Measurements from ENCODE around the gene DRD4. TPM values are rescaled to one million over a fixed set of nuclear protein-coding genes. Genes with fewer than 3 reads are reported as not detected.

DRD4 gene
- total RNA-seq, 2 experiments from 2014 or later: 0.70 to 0.82 TPM

DNA sequence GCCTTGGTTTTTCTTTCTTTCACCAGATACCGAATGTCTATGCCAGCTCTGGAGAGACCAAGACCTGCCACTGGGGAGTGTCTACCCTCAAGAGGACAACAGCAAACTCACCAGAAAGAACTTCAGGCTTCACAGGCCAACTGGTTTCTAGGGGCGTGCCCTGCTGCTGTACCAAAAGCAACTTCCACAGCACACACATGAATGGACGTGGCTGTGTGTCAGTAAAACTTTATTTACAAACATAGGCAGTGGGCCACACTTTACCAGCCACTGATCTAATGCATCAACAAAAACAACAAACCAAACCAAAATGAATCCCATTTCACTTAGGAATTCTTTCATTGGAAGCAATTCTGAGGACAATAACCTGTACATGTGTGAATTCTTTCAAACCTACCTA is 41.2 kb downstream of the DRD4 start:
- no peak overlapping the region for H3K4me3 Mint-ChIP-seq
- no peaks in the 10 kb centered on the region for H3K27me3 ChIP-seq (ENCODE audit: control insufficient read depth in 1 of 2, insufficient read depth in 2 of 2, low read length in 2 of 2)
- no peaks in the 10 kb centered on the region for H3K27me3 Mint-ChIP-seq
- H3K4me1 ChIP-seq (ENCODE audit: insufficient read depth, low read length): no peaks in the 10 kb centered on the region
- peaks cover 50% of the 10 kb centered on the region for H3K36me3 ChIP-seq (ENCODE audit: insufficient read depth, low read length)
- no peak overlapping the region for H3K4me3 ChIP-seq (ENCODE audit: low read length)
- ATAC-seq (ENCODE audit: poor library complexity): no peak
- no peak overlapping the region for H3K27ac Mint-ChIP-seq
- H3K36me3 Mint-ChIP-seq (ENCODE audit: low read depth): peaks cover 77% of the 10 kb centered on the region
- TF ChIP-seq CTCF (IDR thresholded peaks at IDR 0.05): no peak
- H3K4me1 Mint-ChIP-seq (ENCODE audit: low read depth): no peaks in the 10 kb centered on the region
- intact Hi-C loops (cut with DNase I, micrococcal nuclease): no loop called here
- H3K9me3 Mint-ChIP-seq: no peaks in the 10 kb centered on the region
- no peak for DNase-seq
- H3K27ac ChIP-seq (ENCODE audit: low read depth in 1 of 2, low read length in 2 of 2): no peak overlapping the region
- ChIA-PET CTCF (no interaction called here), POLR2A (no interaction called here)
- H3K9me3 ChIP-seq (ENCODE audit: control insufficient read depth in 1 of 2, insufficient read depth in 1 of 2, low read length in 2 of 2): peaks cover 0 to 8% of the 10 kb centered on the region in 2 experiments

DNA sequence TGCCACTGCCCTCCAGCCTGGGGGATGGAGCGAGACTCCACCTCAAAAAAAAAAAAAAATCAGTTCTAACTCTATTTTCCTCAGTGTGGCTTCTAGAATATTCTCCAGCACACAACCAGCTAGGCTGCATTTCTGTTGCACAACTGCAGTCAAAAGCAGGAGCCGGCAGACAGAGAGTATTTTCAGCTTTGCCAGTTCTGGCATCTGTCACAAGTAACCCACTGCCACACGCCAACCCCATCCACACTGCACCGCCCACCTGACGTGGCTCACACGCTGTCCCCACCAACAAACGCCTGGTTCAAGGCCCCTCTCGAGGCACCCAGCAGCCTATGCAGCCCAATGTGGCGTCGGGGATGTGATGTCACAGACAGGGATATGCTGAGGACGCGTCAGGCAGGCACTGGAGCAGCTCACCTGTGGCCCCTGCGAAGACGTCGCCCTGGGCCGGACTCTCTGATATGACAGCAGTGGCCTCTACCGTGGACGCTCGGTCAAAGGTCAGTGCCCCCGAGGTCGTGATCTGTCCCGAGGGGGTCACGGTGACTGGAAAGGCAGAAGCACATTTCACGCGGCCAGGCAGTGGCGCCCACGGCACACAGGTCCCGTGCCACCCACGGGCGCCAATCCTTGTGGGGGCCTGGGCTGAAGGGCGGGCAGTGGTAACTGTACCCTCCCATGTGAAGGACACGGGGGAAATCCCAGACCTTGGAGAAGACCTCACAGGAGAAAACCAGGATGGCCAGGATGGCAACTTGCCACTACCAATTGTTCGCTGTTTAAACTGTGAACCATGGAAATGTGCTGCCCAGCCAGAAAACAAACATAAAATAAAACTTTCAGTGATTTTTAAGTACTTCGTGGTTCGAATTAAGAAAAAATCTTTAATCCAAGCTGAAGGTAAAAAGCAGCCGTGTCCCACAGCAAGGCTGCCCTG is 42.5 kb downstream of the DRD4 start:
- H3K27me3 ChIP-seq (ENCODE audit: control insufficient read depth in 1 of 2, insufficient read depth in 2 of 2, low read length in 2 of 2): no peaks in the 10 kb centered on the region
- intact Hi-C loops (cut with DNase I, micrococcal nuclease): no loop called here
- no peaks in the 10 kb centered on the region for H3K4me1 ChIP-seq (ENCODE audit: insufficient read depth, low read length)
- H3K4me3 ChIP-seq (ENCODE audit: low read length): no peak overlapping the region
- Mint-ChIP-seq H3K36me3 (ENCODE audit: low read depth) (peaks cover 78% of the 10 kb centered on the region), H3K4me3 (no peak overlapping the region), H3K9me3 (no peaks in the 10 kb centered on the region), H3K4me1 (ENCODE audit: low read depth) (no peaks in the 10 kb centered on the region), H3K27ac (no peak overlapping the region), H3K27me3 (no peaks in the 10 kb centered on the region)
- ChIA-PET POLR2A (no interaction called here), CTCF (no interaction called here)
- no peak for TF ChIP-seq CTCF (IDR thresholded peaks at IDR 0.05)
- peaks cover 49% of the 10 kb centered on the region for H3K36me3 ChIP-seq (ENCODE audit: insufficient read depth, low read length)
- ATAC-seq (ENCODE audit: poor library complexity) (no peak), DNase-seq (no peak)
- peaks cover 0 to 8% of the 10 kb centered on the region in 2 experiments for H3K9me3 ChIP-seq (ENCODE audit: control insufficient read depth in 1 of 2, insufficient read depth in 1 of 2, low read length in 2 of 2)
- no peak overlapping the region for H3K27ac ChIP-seq (ENCODE audit: low read depth in 1 of 2, low read length in 2 of 2)

DNA sequence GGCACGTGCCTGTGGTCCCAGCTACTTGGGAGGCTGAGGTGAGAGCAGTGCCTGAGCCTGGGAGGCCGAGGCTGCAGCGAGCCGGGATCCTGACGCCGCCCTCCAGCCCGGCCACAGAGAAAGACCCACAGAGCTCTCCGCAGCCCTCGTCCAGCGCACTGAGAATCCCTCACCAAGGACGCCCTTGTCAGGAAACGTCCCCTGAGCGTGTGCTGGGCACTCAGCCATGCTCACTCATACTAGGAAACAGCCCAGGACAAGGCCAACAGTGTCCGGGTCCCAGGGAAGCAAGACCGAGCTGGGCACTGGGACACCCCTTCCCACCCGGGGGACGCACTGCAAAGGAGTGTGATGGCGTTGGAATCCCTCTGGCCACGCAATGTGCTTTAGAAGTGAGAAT is 43.4 kb downstream of the DRD4 start:
- no peak overlapping the region for H3K27ac ChIP-seq (ENCODE audit: low read depth in 1 of 2, low read length in 2 of 2)
- no peak overlapping the region for H3K27ac Mint-ChIP-seq
- no peak overlapping the region for H3K4me3 Mint-ChIP-seq
- H3K4me3 ChIP-seq (ENCODE audit: low read length): no peak overlapping the region
- peaks cover 0 to 8% of the 10 kb centered on the region in 2 experiments for H3K9me3 ChIP-seq (ENCODE audit: control insufficient read depth in 1 of 2, insufficient read depth in 1 of 2, low read length in 2 of 2)
- no peak for TF ChIP-seq CTCF (IDR thresholded peaks at IDR 0.05)
- ChIA-PET CTCF (no interaction called here), POLR2A (no interaction called here)
- DNase-seq (no peak), ATAC-seq (ENCODE audit: poor library complexity) (no peak)
- peaks cover 54% of the 10 kb centered on the region for H3K36me3 ChIP-seq (ENCODE audit: insufficient read depth, low read length)
- no peaks in the 10 kb centered on the region for H3K27me3 ChIP-seq (ENCODE audit: control insufficient read depth in 1 of 2, insufficient read depth in 2 of 2, low read length in 2 of 2)
- H3K36me3 Mint-ChIP-seq (ENCODE audit: low read depth): peaks cover 80% of the 10 kb centered on the region
- H3K27me3 Mint-ChIP-seq: no peaks in the 10 kb centered on the region
- no peaks in the 10 kb centered on the region for H3K9me3 Mint-ChIP-seq
- no peaks in the 10 kb centered on the region for H3K4me1 Mint-ChIP-seq (ENCODE audit: low read depth)
- intact Hi-C loops (cut with DNase I, micrococcal nuclease): no loop called here
- H3K4me1 ChIP-seq (ENCODE audit: insufficient read depth, low read length): no peaks in the 10 kb centered on the region

Data from CD4-positive, alpha-beta T cell (primary cell).